Regular cardiac myocyte (primary cell): ENCODE data around the gene DMAC2. TPM values are rescaled to one million over a fixed set of nuclear protein-coding genes. Genes with fewer than 3 reads are reported as not detected.

Experiments
- total RNA-seq: library from RNA; depleted of rRNA; stranded (reverse); fragments of >200 nt; gene quantifications from 2 replicates; pipeline ENCODE4 v1.2.3, GENCODE V29; 2014

The DMAC2 gene
- total RNA-seq = 21.4 and 43.5 TPM in 2 replicates

GRCh38 chr19:41439441-41440222, at the start of gene DMAC2:
Gene DMAC2, minus strand, starts transcription at chr19:41439912. Its CDS starts 13 bp downstream, at chr19:41439899.

GRCh38 chr19:41442473-41443355, 3.0 kb upstream of the DMAC2 start, which contains the start of gene ERICH4:
Gene ERICH4, plus strand, starts transcription at chr19:41443156. Its CDS starts 14 bp downstream, at chr19:41443170.

GRCh38 chr19:41426952-41427646, 12.6 kb downstream of the DMAC2 start, which contains the start of gene B3GNT8:
Gene B3GNT8, minus strand, starts transcription at chr19:41427374. Its CDS starts 596 bp downstream, at chr19:41426778.

GRCh38 chr19:41397086-41398049, 42.3 kb downstream of the DMAC2 start, which contains the start of the genes BCKDHA and EXOSC5:
Gene BCKDHA, plus strand, starts transcription at chr19:41397818. Its CDS starts 10 bp downstream, at chr19:41397828.
Gene EXOSC5, minus strand, starts transcription at chr19:41397359. Its CDS starts 31 bp downstream, at chr19:41397328.

Other genes starting within 250 kb of the DMAC2 start
- gene CYP2S1, start 246.7 kb downstream of the DMAC2 start, total RNA-seq = under 0.01 and 1.3 TPM in 2 replicates
- gene AXL, start 220.7 kb downstream of the DMAC2 start, total RNA-seq = 224 and 501 TPM in 2 replicates
- 41.7 and 84.2 TPM in 2 replicates for gene HNRNPUL1, start 175.5 kb downstream of the DMAC2 start, total RNA-seq
- gene CCDC97, start 129.7 kb downstream of the DMAC2 start, total RNA-seq = 6.2 and 6.3 TPM in 2 replicates
- 8.7 and 10.7 TPM in 2 replicates for gene TGFB1, start 86.0 kb downstream of the DMAC2 start, total RNA-seq
- 3.1 and 6.5 TPM in 2 replicates for gene B9D2, start 75.8 kb downstream of the DMAC2 start, total RNA-seq
- gene TMEM91, start 63.4 kb downstream of the DMAC2 start, total RNA-seq = 4.2 and 9.9 TPM in 2 replicates
- gene EXOSC5, start 42.6 kb downstream of the DMAC2 start, total RNA-seq = 9.3 and 22.8 TPM in 2 replicates
- 21.5 and 31.9 TPM in 2 replicates for gene BCKDHA, start 42.1 kb downstream of the DMAC2 start, total RNA-seq
- 0.96 and 1.1 TPM in 2 replicates for gene B3GNT8, start 12.5 kb downstream of the DMAC2 start, total RNA-seq
- gene ERICH4, start 3.2 kb upstream of the DMAC2 start, total RNA-seq = not detected in 2 replicates
- 0.28 TPM in 1 of 2 replicates, not detected in the other for gene CEACAM21, start 136.3 kb upstream of the DMAC2 start, total RNA-seq
- gene CEACAM4, start 187.2 kb upstream of the DMAC2 start, total RNA-seq = not detected in 2 replicates
- not detected in 2 replicates for gene CEACAM7, start 248.4 kb upstream of the DMAC2 start, total RNA-seq